Lower lobe of right lung (tissue), 2 donors: ENCODE data around the gene NRXN3. TPM values are rescaled to one million over a fixed set of nuclear protein-coding genes. Genes with fewer than 3 reads are reported as not detected.

ENCODE experiments used
- ATAC-seq, 2 donors: fragments of 200-7000 bp; cut with Tn5 transposase; one replicate each; pipeline ENCODE4 v1.9.1; 2020 to 2022; ENCODE audit warnings: mild to moderate bottlenecking in 2 of 2, moderate library complexity in 2 of 2
- DNase-seq: peaks from one replicate; pipeline ENCODE4 v3.0.0-alpha.2; 2020
- H3K27ac ChIP-seq: fragments of 200-600 bp; one replicate; pipeline ENCODE4 v1.8.0; 2022
- H3K27me3 ChIP-seq: fragments of 200-600 bp; one replicate; pipeline ENCODE4 v1.8.0; 2022; ENCODE audit warnings: low read depth
- H3K36me3 ChIP-seq: fragments of 200-600 bp; one replicate; pipeline ENCODE4 v1.8.0; 2022; ENCODE audit warnings: mild to moderate bottlenecking
- H3K4me1 ChIP-seq: fragments of 200-600 bp; one replicate; pipeline ENCODE4 v1.8.0; 2022
- H3K4me3 ChIP-seq: fragments of 200-600 bp; one replicate; pipeline ENCODE4 v1.8.0; 2022; ENCODE audit warnings: mild to moderate bottlenecking
- H3K9me3 ChIP-seq: fragments of 200-600 bp; one replicate; pipeline ENCODE4 v1.8.0; 2022
- CTCF ChIP-seq: fragments of 200-600 bp; IDR thresholded peaks from one replicate; pipeline ENCODE4 v1.8.0; 2022; ENCODE audit warnings: antibody characterized with exemption, mild to moderate bottlenecking
- intact Hi-C: fragments of 100-400 bp; cut with DNase I; formaldehyde crosslinking; loops from one replicate; pipeline ENCODE4 v1.11.0; 2022
- total RNA-seq: library from RNA; stranded (reverse); fragmentation: NEBNext Ultra II Directional; extraction: Animal tissue kit (Norgen Biotek cat#: 25700); gene quantifications from one replicate; pipeline ENCODE4 v1.2.1, GENCODE V29; 2021
- donor health status: DM: no; HTN: yes; CAD: no; lungs with severe emphysema.

NRXN3 gene
- total RNA-seq, 1 donor from 2014 or later = 9.0 TPM

- intact Hi-C loops = no loop called here
These were observed 733.9 kb downstream of the NRXN3 start for GRCh38 chr14:78904094-78904493.

GRCh38 chr14:78917462-78917861, 747.3 kb downstream of the NRXN3 start:
- no peak for TF ChIP-seq CTCF
- intact Hi-C loops = no loop called here
- DNase-seq = no peak
- Histone ChIP-seq H3K4me1 (no peaks in the 10 kb centered on the region), H3K4me3 (no peak overlapping the region), H3K27me3 (no peaks in the 10 kb centered on the region), H3K27ac (no peak overlapping the region), H3K9me3 (no peaks in the 10 kb centered on the region), H3K36me3 (no peaks in the 10 kb centered on the region)
- ATAC-seq = no peak

More at GRCh38 chr14:78904094-78904493, 733.9 kb downstream of the NRXN3 start:
- no peak for ATAC-seq
- Histone ChIP-seq H3K9me3 (no peaks in the 10 kb centered on the region), H3K27me3 (no peaks in the 10 kb centered on the region), H3K4me1 (no peaks in the 10 kb centered on the region), H3K36me3 (no peaks in the 10 kb centered on the region), H3K4me3 (no peak overlapping the region), H3K27ac (no peak overlapping the region)
- TF ChIP-seq CTCF = no peak
- no peak for DNase-seq

DNA sequence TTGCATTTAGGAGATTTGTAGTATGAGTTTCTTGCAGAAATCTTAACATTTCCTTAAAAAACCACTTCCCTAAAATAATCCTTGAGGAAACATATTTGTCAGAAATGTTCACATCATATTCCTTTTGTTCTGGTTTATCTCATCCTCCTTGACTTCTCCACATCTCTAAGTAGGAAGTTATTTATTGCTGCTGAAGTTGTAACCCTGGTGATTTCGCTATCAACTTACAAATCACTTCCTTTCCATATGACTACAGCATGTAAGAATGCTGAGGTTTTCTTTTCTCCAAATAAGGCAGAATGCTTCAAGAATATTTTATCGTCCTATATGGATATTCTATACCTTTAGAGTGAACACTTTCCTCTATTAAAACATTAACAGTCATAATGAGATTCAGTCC, 751.7 kb downstream of the NRXN3 start:
- Histone ChIP-seq H3K9me3 (no peaks in the 10 kb centered on the region), H3K4me3 (no peak overlapping the region), H3K4me1 (no peaks in the 10 kb centered on the region), H3K27ac (no peak overlapping the region), H3K27me3 (no peaks in the 10 kb centered on the region), H3K36me3 (no peaks in the 10 kb centered on the region)
- intact Hi-C loops = no loop called here
- no peak for TF ChIP-seq CTCF
- ATAC-seq (no peak), DNase-seq (no peak)

DNA sequence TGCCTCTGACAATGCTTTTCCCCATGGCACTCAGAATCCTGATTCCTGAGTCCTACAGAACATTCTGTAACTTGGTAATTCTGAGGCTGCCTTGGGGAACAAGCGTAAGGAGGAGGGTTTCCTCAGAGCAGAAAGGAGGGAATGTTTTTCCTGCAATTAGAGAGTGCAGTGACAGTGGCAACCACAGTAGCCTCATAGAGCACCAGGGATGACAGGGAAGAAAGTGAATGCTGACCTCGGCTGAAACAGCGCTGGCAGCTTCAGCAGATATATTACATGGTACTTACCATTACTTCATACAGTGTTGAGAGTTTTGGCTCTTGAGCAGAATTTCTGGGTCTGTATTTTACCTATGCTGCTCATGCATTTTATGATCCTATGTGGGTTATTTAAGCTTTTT, 757.1 kb downstream of the NRXN3 start:
- no peak for TF ChIP-seq CTCF
- Histone ChIP-seq H3K9me3 (no peaks in the 10 kb centered on the region), H3K4me3 (no peak overlapping the region), H3K27me3 (no peaks in the 10 kb centered on the region), H3K4me1 (no peaks in the 10 kb centered on the region), H3K27ac (no peak overlapping the region), H3K36me3 (no peaks in the 10 kb centered on the region)
- DNase-seq (no peak), ATAC-seq (no peak)
- intact Hi-C loops = no loop called here

DNA sequence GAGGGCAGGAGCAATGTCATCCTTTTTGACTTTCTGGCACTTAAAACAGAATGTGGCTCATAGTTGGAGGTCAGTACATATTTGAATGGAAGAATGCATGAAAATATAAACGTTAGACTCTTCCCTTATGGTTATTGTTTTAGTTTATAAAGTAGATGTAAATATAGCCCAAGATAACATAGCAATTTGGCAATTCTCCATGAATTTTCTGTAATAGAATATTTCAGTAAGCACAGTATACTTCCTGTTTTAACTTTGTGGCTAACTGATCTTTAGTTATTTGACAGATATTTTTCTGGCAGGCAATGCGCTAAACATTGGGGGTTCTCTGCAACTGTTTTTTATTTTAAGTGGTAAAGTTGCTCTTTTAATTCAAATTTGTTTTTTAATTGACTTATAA, 763.0 kb downstream of the NRXN3 start:
- Histone ChIP-seq H3K4me1 (no peaks in the 10 kb centered on the region), H3K4me3 (no peak overlapping the region), H3K27me3 (no peaks in the 10 kb centered on the region), H3K36me3 (no peaks in the 10 kb centered on the region), H3K9me3 (no peaks in the 10 kb centered on the region), H3K27ac (no peak overlapping the region)
- ATAC-seq = no peak
- no peak for TF ChIP-seq CTCF
- intact Hi-C loops = no loop called here
- DNase-seq = no peak
